HG03025 (cell line): ENCODE measurements around the gene SAPCD2.

ENCODE experiments used
- ATAC-seq: cut with Tn5 transposase; IDR thresholded peaks from one replicate; pipeline ENCODE4 v1.9.1; 2021; ENCODE audit warnings: mild to moderate bottlenecking, moderate library complexity; ENCODE audit not compliant: unreplicated experiment, low FRiP score

The SAPCD2 gene

GRCh38 chr9:137107982-137108381 lies 37.6 kb upstream of the SAPCD2 start:
- ATAC-seq = no peak

- ATAC-seq = no peak
These were observed 37.1 kb upstream of the SAPCD2 start for GRCh38 chr9:137107312-137107921.

- no peak for ATAC-seq
These were observed 36.4 kb upstream of the SAPCD2 start for GRCh38 chr9:137106662-137107250.

GRCh38 chr9:137105814-137106661 lies 35.7 kb upstream of the SAPCD2 start:
- no peak for ATAC-seq

GRCh38 chr9:137103206-137103999 lies 33.0 kb upstream of the SAPCD2 start:
- ATAC-seq = no peak

- ATAC-seq = no peak
These were observed 28.9 kb upstream of the SAPCD2 start for GRCh38 chr9:137099231-137099630.

- ATAC-seq = no peak
These were observed 27.6 kb upstream of the SAPCD2 start for GRCh38 chr9:137097761-137098462.

GRCh38 chr9:137096785-137097546 lies 26.6 kb upstream of the SAPCD2 start:
- ATAC-seq = no peak

- ATAC-seq = peak; percentile 58
These were observed 25.5 kb upstream of the SAPCD2 start for GRCh38 chr9:137095664-137096517.

- ATAC-seq = no peak
These were observed 19.0 kb upstream of the SAPCD2 start for GRCh38 chr9:137089232-137089947.

- ATAC-seq = no peak
These were observed 17.8 kb upstream of the SAPCD2 start for GRCh38 chr9:137088121-137088520.

- ATAC-seq = peak; percentile 0
These were observed 17.1 kb upstream of the SAPCD2 start for GRCh38 chr9:137087409-137087925.

GRCh38 chr9:137086531-137087408 lies 16.4 kb upstream of the SAPCD2 start, which contains the start of gene MAN1B1:
MAN1B1 (plus strand) TSS chr9:137086985; CDS start chr9:137087000, 15 bp downstream.
- ATAC-seq = peak; percentile 85

- ATAC-seq = peak; percentile 7
These were observed 15.7 kb upstream of the SAPCD2 start for GRCh38 chr9:137085920-137086530.

GRCh38 chr9:137084526-137084925 lies 14.2 kb upstream of the SAPCD2 start:
- ATAC-seq = no peak

GRCh38 chr9:137083394-137084004 lies 13.1 kb upstream of the SAPCD2 start:
- no peak for ATAC-seq
